A673 (cell line): ENCODE results near the gene CCDC191. TPM values are rescaled to one million over a fixed set of nuclear protein-coding genes. Genes with fewer than 3 reads are reported as not detected.

ENCODE experiments used
- BruUV-seq: library from RNA; stranded (reverse); fragments of 400-500 nt; replicated peaks from 2 replicates; lab custom pipeline; 2021; lab: Mats Ljungman, UMichigan
- CTCF ChIA-PET: fragments of 300-600 bp; sonication (Branson Sonifier 250); formaldehyde crosslinking; loops from one replicate; lab custom pipeline; 2022; ENCODE audit warnings: antibody characterized with exemption; lab: Charles Lee
- POLR2A ChIA-PET: fragments of 300-600 bp; sonication (Branson Sonifier 250); formaldehyde crosslinking; loops from one replicate; lab custom pipeline; 2022; ENCODE audit warnings: antibody characterized with exemption; ENCODE audit not compliant: low non-redundant PET; lab: Charles Lee
- DNase-seq: peaks from one replicate; pipeline ENCODE4 v3.0.0-alpha.2; 2015; ENCODE audit warnings: low spot score
- H3K27ac ChIP-seq: fragments of 200-600 bp; sonication (generic); 2 replicates; pipeline ENCODE4 v1.5.1; 2016; ENCODE audit warnings: mixed run types, low read depth, mild to moderate bottlenecking, mixed read lengths, antibody characterized with exemption, low read length; ENCODE audit not compliant: poor library complexity, severe bottlenecking
- H3K27me3 ChIP-seq: fragments of 200-600 bp; sonication (generic); replicated peaks from 2 replicates; pipeline ENCODE4 v1.6.1; 2017; ENCODE audit warnings: mixed run types, low read depth, mild to moderate bottlenecking, mixed read lengths, antibody characterized with exemption, low read length; ENCODE audit not compliant: insufficient read depth, poor library complexity
- H3K36me3 ChIP-seq: fragments of 200-600 bp; sonication (generic); 2 replicates; pipeline ENCODE4 v1.6.1; 2016; ENCODE audit warnings: mixed run types, mild to moderate bottlenecking, mixed read lengths, antibody characterized with exemption, low read length; ENCODE audit not compliant: insufficient read depth, poor library complexity, severe bottlenecking
- H3K4me1 ChIP-seq: fragments of 200-600 bp; sonication (generic); 2 replicates; pipeline ENCODE4 v1.6.1; 2017; ENCODE audit warnings: mixed run types, mild to moderate bottlenecking, mixed read lengths, antibody characterized with exemption, low read length; ENCODE audit not compliant: insufficient read depth, poor library complexity, severe bottlenecking
- H3K4me3 ChIP-seq: fragments of 200-600 bp; sonication (generic); 2 replicates; pipeline ENCODE4 v1.5.1; 2016; ENCODE audit warnings: low read depth, mixed run types, mild to moderate bottlenecking, mixed read lengths, low read length; ENCODE audit not compliant: poor library complexity, severe bottlenecking
- H3K9me3 ChIP-seq: fragments of 200-600 bp; sonication (generic); 2 replicates; pipeline ENCODE4 v1.6.1; 2016; ENCODE audit warnings: mixed run types, low read depth, mild to moderate bottlenecking, mixed read lengths, antibody characterized with exemption, low read length; ENCODE audit not compliant: poor library complexity, severe bottlenecking
- EZH2 ChIP-seq: fragments of 200-600 bp; sonication (generic); IDR thresholded peaks from 2 replicates; pipeline ENCODE4 v1.6.1; 2017; ENCODE audit warnings: borderline replicate concordance, low read depth, mild to moderate bottlenecking, mixed read lengths, antibody characterized with exemption, low read length; ENCODE audit not compliant: poor library complexity, severe bottlenecking
- intact Hi-C: fragments of 100-400 bp; cut with micrococcal nuclease; formaldehyde crosslinking; loops from one replicate; pipeline ENCODE4 v1.10.0; 2022; ENCODE audit not compliant: unreplicated experiment
- total RNA-seq: library from RNA; stranded (reverse); gene quantifications from 2 replicates; pipeline ENCODE4 v1.2.3, GENCODE V29; 2021
- TF ChIP-seq, protein P1 (sequence below): fragments of 300-800, 200-600 bp; sonication (generic); conservative IDR thresholded peaks from 2 replicates; pipeline ENCODE4 v1.5.1; 2017; ENCODE audit warnings: low read depth, mild to moderate bottlenecking, antibody characterized with exemption, low read length, moderate library complexity, mixed read lengths

The CCDC191 gene
- total RNA-seq, 1 experiment from 2014 or later: 1.1 TPM

DNA sequence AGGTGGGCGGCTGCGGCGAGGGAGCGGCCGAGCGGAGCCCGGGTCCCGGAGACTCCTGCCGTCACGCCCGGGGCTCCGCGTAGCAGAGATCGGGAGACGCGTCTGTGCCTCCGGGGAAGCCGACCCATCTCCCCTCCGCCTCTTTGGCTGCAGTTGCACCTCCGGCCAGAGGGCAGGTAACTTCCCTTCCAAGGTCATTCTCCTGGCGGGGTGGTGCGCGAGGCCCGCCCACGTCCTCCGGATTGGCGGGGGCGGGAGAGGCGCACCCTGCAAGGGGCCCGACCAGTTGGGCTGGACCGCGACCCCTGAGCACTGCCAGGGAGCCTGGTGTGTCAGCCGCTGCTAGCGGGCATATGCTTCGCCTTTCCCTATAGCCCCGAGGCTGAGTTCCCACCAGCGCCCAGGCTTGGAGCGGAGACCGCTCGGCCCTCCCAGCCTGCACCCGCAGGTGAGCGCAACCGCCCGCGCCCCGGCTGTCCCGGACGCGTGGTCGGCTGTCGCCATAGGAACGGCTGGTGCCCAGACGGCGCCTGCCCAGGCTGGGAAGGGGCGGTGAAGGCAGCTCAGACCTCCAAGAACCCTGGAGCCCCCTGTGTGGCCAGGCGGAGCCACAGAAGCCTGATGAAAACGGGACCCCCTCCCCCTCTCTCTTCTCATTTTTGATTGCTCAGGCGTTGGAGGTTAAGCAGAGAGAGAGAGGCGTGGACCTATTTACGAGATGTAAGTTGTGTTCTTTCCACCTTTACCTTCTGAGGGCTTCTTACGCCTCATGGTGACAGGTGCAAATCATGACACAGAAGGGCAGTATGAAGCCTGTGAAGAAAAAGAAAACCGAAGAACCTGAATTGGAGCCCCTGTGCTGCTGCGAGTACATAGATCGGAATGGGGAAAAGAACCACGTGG is 108.1 kb downstream of the CCDC191 start:
- intact Hi-C loops: no loop called here
- TF ChIP-seq, protein P1, sequence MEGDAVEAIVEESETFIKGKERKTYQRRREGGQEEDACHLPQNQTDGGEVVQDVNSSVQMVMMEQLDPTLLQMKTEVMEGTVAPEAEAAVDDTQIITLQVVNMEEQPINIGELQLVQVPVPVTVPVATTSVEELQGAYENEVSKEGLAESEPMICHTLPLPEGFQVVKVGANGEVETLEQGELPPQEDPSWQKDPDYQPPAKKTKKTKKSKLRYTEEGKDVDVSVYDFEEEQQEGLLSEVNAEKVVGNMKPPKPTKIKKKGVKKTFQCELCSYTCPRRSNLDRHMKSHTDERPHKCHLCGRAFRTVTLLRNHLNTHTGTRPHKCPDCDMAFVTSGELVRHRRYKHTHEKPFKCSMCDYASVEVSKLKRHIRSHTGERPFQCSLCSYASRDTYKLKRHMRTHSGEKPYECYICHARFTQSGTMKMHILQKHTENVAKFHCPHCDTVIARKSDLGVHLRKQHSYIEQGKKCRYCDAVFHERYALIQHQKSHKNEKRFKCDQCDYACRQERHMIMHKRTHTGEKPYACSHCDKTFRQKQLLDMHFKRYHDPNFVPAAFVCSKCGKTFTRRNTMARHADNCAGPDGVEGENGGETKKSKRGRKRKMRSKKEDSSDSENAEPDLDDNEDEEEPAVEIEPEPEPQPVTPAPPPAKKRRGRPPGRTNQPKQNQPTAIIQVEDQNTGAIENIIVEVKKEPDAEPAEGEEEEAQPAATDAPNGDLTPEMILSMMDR: no peak
- TF ChIP-seq EZH2: no peak
- Histone ChIP-seq H3K4me3 (peak overlapping the region; percentile 46), H3K27me3 (peaks cover 43% of the 10 kb centered on the region), H3K4me1 (no peaks in the 10 kb centered on the region), H3K9me3 (no peaks in the 10 kb centered on the region), H3K27ac (no peak overlapping the region), H3K36me3 (no peaks in the 10 kb centered on the region)
- BruUV-seq: no TSS peak
- CTCF ChIA-PET: no interaction called here
- POLR2A ChIA-PET: no interaction called here
- DNase-seq: peak; percentile 26

DNA sequence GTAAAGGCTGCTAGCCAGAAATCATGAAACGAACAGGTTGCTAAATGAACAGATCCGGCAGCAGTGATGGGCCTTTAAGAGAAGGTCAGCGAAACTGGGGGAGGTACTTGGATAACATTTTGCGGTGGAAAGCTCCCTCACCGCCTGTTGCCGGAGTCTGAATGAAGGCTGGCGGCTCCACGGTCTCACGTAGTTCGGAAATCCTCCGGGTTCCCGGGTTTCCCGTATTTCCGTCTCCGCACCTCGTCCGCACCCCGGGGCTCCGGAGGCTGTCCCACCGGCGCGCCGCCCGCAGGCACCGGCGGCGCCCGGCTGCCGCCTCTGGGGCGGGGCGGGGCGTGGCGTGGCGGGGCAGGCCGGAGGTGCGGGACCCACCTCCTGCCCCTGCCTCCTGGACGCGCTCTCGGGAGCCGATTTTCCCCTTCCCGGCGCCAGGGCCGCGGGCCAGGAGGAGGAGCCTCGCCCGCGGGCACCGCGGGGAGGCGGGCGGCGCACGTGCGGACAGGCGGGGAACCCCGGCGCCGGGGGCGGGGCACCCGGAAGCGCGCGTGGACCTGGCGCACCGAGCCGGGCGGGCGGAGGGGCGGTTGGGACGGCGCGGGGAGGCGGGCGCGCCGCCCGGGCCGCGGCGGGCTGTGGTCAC is 108.8 kb downstream of the CCDC191 start, which contains the start of gene ZDHHC23:
ZDHHC23 (plus strand) TSS at position 642 of the 643 bp plus-strand sequence. CDS start 790 bp downstream, outside the sequence.
- CTCF ChIA-PET: no interaction called here
- no peaks in the 10 kb centered on the region for H3K9me3 ChIP-seq
- POLR2A ChIA-PET: no interaction called here
- peak; percentile 56 for DNase-seq
- peak within 1 kb of the TSS; percentile 46 for H3K4me3 ChIP-seq
- H3K36me3 ChIP-seq: no peaks in the 10 kb centered on the region
- peaks cover 43% of the 10 kb centered on the region for H3K27me3 ChIP-seq
- no peaks in the 10 kb centered on the region for H3K4me1 ChIP-seq
- intact Hi-C loops: no loop called here
- no peak for TF ChIP-seq EZH2
- TF ChIP-seq, protein P1: no peak
- H3K27ac ChIP-seq: no peak within 1 kb of the TSS
- BruUV-seq: no TSS peak

DNA sequence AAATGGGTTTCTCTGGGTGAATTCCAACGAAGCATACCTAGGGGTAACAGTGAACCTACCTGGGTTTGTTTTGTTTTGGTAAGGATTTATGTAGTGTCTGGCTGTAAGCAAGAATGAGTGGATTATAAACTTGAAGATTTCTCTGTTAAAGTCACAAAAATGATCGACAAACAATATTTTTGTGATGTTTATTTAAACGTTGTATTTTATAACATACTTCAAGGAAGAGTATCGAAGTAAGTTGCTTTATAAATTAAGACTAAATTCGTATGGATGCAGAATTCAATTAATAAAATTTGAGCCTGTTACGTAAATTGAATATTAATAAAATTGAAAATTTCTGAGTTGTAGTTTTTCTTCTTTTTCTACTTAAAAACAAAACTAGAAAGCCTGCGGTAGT is 109.5 kb downstream of the CCDC191 start:
- H3K4me1 ChIP-seq: no peaks in the 10 kb centered on the region
- no peak for TF ChIP-seq EZH2
- H3K27ac ChIP-seq: no peak overlapping the region
- DNase-seq: no peak
- POLR2A ChIA-PET: no interaction called here
- intact Hi-C loops: no loop called here
- no TSS peak for BruUV-seq
- no peaks in the 10 kb centered on the region for H3K36me3 ChIP-seq
- no peaks in the 10 kb centered on the region for H3K9me3 ChIP-seq
- peak overlapping the region; percentile 46 for H3K4me3 ChIP-seq
- CTCF ChIA-PET: no interaction called here
- peaks cover 43% of the 10 kb centered on the region for H3K27me3 ChIP-seq
